ENCODE data around the gene EMILIN2.

The EMILIN2 gene

DNA sequence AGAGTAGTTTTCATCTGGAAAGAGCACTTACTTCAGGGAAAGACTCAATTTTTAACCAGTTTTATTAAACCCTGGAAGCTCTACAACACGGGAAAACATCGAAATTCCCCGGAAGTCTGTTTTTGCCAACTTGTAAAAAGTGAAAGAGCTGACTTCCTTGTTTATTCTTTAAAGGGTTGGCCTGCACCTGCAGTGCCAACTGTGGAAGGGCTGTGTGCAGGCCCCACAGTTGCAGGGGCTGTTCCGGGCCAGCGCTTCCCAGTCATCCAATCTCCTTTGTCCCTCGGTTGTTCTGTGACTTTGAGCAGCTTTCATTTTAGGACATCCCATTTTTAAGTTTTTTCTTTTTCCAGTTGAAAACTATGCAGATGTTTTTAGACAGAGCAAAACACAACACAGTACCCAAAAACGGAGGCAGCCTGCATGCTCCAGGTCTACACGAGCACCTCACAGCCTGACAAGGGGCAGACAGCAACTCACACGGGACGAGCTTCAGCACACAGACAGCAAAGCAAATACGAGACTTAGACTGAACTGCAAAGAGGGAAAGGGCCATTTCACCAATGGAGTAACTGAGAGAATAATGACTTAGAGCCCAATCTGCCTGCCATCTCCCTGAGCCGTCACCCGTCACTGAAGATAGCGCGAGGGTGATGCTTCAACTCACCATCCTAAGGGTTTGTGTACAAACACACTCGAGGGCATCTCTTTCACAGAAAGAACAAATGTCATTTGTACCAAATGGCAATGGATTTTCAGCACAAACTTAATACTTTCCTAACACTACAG is 70.6 kb downstream of the EMILIN2 start:
- DNase-seq, result no peak

DNA sequence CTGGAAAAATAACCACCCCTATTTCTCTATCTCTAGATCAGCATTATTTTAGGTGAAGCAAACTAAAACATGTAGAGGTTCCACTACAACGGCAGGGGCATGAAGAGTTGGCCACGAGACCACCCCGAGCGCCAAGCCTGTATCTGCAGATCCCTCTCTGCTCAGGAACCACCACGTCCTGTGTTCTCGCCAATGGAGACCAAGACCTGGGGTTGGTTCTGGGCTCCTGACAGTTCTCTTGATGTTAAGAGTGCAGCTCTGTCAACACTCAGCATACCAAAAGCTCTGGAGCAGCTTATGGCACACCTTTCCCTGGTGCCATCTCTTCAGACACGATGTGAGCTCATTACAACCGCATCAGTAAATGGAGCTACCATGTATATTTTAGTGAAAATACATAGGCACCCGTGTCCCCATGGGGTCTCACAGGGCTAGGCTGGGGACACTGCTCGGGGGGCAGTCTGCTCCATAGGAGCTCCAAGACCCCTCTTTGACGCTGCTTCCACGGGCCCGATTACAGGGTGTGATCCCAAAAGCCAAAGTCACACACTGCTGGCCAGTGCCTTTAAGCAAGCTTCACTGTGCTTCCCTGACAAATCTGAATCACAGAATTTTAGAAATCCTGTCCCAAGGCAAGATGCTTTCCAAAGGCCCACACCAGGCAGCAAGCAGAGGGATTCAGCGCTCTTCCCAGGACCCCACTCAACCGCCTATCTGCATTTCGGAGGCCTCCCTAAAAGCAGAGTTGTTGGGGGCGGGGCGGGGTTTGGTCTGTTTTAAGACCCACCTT is 72.2 kb downstream of the EMILIN2 start:
- no peak for DNase-seq

DNA sequence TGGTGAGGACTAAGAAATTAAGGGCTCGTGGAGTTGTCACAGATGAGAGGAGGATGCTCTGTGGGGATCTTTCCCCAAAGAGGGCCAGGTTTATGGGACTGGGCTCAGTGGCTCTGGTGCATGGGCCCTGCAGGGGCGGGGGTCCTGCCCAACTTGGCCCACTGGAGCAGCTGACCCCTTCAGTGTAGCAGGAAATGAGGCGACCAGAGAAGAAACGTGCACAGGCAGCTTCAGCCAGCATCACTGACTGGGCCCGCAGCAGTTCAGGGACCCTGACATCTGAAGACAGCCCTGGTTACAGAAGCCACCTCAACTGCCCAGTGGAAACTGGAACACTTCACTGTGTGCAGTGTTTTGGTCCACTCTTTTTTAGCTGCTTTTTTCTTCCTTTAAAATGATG is 72.8 kb downstream of the EMILIN2 start:
- DNase-seq, result no peak

DNA sequence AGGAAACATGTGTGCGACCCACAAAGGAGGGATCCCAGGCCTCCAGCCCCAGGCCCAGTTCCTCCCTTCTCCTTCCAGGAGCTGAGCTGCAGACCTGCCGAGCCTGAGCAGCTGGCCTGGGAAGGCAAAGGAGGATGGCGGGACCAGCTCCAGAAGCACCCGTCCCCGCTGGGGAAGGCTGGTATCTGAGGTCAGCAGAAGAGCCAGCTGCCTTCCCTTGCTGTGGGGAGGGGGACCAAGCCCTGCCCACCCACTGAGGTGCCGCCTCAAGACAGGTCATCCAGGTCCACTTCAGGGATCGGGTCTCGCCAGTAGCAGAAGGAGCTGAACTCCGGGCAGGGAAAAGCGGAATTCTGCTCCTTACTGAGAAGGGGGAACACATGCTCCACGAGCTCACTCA is 73.2 kb downstream of the EMILIN2 start:
- DNase-seq, result no peak

DNA sequence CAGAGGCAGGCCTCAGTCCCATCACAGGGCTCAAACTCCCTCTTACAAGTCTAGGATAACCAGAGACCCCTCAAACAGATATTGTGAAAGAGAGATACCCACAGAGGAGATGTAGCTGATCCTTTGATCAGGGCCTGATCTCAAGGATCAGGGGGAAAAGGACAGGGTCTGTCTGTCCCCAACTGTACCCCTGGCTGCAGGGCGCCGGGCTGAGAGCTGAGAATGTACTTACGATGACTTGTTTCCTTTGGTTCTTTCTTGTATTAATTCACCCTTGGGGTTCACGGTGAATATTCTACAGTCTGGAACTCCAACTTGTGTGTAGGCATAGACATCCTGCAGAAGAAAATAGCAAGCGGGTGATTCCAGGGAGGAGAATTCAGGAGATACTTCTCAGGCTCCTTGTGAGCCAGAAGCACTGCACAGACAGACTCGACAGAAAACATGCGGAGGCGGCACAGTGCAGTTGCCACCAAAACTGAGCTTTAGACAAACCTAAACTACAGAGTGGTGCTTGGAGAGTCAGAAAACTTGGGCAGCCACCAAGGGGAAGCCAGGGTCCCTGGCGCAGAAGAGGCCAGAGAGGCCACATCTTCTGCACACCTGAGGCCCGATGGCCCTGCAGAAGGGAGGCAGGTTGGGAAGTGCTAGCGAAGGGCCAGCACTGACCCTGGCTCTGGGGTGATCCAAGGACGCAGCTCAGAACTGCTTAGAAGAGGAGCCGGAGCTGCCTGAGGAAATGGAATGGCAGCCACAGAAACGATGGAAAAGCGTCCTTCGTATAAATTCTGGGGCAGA is 73.9 kb downstream of the EMILIN2 start:
- DNase-seq, result no peak

DNA sequence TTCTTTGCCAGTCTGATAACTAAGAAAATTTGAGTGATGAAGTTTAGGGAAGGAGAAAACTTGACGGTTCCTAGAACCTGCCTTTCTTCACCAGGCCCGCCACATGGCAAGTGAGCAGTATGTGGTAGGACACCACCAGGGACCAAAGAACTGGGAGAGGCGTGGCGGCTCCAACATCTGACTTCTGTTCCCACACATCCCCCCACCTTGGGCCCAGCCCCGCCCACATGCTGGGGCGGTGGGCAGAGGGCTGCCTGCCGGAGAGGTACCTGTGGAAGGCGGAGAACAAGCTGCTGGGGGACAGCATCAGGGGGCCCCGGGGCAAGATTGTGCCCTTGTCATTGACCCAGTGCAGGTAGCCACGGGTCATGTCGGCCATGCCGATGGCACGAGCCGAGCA is 75.0 kb downstream of the EMILIN2 start:
- DNase-seq, result no peak

DNA sequence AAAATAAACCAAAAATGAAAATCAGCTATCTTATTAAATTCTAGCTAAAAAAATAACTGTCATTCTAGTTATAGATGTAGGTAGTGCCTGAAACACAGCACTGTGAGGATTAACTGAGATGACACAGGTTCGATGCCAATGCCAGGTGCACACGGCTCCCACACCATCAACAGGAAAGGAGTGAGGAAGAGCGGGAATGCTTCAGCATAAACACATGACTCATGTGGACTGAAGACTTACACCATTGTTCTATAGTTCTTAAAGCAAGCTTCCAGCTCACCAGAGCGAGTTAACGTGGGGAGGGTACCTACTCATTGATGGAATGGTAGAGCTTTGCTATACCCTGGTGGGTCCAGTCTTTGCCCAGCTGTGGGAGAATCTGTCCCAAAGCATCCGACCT is 76.7 kb downstream of the EMILIN2 start:
- DNase-seq, result no peak

DNA sequence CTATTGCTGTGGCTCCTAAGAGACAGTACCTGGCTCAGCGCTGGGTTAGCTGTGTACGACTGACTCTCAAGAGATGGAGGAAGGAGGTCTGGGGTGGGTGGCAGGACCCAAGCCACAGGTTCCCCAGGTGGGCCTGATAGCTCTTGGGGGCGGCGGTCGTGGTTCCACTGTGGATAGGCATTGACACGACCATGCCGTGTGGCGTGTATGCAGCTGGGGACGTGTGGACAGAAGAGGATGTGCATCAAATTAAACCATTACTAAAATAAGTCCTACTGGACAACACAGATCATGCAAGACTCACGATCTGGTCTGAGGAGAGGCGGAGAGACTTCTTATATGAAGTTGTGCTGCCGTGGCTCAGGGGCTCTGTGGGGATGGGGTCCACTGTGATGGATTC is 78.1 kb downstream of the EMILIN2 start:
- no peak for DNase-seq

DNA sequence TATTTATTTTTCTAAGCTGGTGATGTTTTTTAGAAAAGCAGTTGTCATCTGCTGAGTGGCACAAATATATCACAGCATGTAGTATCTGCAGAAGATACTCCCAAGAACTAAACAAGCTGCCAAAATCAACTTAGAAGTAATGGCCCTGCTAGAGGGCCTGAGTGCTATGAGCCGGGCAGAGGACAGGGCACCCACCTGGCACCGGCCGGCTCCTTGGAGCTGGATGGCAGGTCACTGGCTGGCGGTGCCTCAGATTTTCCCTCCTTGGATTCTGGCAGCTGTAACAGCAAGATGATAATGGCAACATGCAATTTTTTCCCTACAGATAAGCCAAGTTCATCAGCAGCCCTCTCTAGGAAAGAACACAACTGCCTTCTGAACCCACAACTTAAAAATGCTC is 79.7 kb downstream of the EMILIN2 start:
- DNase-seq, result no peak

DNA sequence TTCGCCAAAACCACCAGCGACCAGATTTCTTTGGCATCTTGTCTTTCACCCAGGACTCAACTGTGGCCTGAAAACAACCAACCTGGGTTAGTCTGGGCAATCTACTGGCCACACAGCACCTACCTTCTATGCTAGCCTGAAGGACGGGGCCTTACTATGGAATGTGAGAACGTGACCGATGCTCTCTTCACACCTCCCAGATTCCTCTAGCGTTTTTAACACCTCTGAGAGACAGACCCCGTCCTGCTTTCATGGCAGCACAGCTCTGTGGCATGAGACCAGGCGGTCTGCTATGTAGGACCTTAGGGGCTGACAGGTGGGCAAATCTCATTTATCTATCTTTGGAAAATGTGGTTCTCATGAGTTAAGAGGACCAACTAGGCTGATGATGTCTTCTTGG is 80.9 kb downstream of the EMILIN2 start:
- DNase-seq, result no peak

DNA sequence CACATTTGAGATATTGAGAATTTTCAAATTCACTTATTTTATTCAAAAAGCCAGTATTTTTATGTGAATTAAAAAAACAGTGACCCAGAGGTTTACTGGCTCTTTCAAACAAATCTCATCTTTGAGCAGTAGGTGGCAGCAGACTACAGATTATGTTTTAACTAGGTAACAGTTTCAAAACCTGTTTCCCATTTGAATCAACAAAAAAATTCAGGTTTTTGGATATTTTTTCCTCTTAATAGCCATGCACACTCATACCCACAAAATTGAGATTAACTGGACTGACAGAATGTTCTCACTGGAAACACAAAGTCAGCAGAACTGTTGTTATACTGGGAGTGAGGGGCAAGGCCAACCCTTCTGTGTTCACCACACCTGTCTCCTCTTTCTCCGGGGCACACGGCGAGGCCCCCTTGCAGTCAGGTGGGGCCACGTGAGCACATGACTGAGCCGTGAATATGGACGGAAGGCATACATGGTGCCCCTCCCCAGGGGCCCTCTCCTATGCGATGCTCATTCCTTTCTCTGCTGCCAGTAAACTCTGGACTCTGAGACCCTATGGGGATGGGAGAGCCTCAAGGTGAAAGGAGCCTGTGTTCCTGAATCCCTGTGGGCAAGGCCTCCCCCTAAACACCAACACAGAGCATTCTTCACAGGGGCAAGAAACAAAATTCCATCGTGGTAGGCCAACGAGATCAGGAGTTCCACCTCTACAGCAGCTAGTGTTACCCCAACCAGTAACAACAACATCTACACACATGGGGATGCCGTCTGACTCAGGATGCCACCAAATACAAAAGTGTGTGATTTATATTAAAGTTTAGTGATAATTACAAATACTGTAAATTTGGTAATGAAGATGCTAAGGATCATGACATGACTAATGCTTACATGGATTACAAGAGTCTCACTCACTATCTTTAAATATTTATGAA is 85.7 kb downstream of the EMILIN2 start:
- DNase-seq, result peak; percentile 77

DNA sequence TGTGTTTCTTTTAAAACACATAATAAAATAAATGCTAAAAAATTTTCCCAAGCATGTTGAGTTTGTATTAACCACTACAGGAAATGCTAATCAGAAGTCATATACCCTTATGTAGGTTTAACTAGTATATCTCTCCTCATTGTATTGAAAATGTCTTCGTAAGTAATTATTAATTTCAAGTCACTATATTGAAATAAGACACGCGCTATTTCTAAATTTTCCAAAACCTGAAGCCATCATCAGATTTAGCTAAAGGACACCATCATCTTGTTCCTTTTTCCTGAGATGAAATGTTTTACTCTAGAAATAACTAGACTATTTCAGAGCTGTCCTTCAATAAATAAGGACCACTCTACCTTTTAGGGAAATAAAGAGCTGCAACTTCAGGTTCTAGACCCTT is 87.2 kb downstream of the EMILIN2 start:
- DNase-seq, result no peak

DNA sequence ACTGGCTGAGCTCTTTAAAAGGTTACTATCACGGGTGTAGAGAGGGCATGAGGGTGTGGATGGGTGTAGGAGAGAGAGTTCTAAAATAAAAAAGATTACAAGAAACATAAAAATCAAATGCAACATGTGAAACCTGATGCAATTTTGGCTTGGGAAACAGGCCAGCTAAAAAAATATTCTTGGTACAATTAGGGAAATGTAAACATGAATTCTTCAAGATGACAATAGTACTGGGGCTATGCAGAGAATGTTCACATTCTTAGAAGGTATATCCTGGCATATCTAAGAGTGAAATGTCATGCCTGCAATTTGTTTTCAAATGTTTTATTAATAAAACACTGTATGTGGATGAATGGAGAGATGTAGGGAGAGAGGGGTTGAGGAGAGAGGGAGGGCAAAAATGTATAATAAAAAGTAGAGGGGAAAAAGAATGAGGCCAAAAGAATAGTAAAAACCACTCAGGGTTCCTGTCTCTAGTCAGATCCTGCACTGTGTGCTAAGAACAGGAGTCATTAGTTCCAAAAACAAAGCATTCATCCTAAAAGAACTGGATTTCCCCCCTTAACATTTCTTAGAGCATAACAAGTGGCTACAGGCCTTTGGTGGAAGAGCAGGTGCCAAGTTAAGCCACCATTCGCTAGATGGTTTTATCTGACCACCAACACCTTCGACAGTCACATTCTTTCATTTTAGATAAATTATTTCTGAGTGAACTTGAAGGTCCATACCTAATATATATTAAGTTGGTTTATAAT is 88.8 kb downstream of the EMILIN2 start:
- DNase-seq, result peak; percentile 16

DNA sequence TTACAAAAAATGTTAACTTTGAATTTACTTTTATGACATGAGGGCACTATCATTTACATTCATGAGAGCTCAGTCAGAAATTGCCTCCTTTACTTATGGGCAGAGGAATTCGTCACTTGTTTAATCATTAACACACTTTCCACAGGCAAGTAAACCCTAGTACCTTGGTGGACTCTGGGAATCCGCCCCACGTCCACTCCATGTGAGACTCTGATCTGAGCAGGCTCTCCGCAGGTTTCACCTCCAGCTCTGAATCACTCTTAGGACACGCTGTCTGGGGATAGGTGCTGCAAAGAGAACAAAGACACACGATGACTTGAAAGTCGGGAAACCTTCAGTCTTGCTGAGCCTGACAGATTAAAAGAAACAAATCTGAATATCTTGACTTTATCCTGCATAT is 92.5 kb downstream of the EMILIN2 start:
- no peak for DNase-seq

DNA sequence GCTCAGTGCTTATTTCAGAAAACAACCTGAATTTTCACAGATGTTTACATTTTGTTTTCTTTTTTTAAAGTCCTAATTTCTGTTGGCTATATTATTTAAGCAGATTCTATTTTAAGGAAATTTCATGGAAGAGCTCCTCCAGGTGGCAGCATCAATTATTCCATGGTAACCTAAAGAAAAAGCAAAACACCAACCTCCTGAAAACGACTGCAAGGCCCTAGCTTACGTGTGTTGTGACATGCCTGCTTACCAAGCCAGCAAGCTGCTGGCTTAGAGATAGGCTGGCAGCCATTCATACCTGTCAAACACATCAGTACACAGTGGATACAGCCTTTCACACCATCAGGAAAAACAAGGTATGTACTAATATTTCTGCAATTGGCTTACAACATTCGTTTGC is 101.2 kb downstream of the EMILIN2 start:
- DNase-seq, result no peak

DNA sequence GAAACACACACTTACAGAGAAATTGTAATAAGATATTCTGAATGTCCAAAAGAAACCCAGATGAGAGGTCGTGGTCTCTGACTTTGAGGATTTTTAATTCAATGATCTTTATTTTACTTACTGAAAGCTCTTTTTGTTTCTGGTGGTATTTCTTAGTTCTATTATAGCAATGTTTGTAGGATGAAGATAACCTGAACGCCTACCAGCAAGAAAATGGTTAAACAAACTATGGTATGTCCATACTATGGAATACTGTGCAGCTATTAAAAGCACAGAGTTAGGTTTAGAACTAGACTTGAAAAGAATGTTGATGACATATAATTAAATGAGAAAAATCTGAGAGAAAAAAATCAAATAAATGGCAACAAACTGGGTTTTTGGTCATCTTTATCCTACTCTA is 105.8 kb downstream of the EMILIN2 start:
- DNase-seq, result no peak

DNA sequence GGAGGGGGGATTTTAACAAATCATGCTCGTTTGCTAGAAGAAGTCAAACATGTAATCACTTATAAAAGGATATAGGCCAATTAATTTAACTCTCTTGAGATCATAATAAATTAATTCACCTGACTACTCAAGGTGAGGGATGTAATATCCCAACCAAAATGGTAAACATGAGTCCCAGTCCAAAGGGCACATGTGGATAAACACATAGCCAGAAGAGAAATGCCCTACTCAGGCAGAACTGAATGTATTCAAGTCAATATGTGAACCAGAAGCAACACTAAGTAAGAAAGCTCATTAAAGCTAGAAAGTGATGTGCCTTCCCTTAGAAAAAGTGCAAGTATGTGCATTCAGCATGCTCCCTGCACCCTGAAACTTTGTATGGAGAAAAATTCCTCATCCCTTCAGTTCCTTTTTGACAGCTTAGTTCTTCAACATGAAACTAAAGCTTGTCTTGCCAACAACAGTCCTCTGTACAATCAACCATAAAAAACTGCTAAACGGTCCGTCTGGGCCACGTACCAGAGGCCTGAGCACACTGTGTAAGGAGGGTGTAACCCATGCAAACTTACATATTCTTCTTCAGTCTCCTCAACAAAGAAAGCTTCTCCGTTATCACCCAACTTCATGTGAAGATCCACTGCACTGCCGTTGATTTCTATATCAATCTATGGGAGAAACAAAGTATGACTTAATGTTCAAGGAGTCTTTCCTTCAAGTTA is 107.3 kb downstream of the EMILIN2 start:
- no peak for DNase-seq

DNA sequence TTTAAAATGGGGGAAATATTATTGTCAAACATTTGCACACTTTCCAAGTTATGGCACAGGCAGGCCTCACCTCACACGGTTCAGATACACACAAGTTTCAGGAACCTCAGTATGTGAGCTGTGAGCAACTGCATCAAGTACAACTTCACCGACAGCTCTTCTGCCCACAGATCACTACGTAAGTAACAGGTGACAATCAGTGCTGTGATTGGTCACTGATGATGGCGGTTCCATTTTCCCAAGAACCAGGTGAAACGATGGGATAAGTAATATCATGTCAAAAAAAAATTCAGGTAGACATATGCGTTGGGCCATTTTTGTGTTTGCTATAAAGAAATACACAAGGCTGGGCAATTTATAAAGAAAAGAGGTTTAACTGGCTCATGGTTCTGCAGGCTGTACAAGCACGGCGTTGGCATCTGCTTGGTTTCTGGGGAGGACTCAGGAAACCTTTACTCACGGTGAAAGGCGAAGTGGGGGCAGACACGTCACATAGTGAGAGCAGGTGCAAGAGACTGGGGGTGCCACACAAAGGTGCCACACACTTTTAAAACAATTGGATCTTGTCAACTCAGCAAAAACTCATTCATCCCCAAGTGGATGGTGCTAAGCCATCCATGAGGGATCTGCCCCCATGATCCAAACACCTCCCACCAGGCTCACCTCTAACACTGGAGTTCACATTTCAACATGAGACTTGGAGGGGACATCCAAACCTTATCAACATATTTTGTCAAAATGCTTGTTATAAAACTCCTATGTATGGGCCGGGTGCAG is 108.3 kb downstream of the EMILIN2 start:
- no peak for DNase-seq

DNA sequence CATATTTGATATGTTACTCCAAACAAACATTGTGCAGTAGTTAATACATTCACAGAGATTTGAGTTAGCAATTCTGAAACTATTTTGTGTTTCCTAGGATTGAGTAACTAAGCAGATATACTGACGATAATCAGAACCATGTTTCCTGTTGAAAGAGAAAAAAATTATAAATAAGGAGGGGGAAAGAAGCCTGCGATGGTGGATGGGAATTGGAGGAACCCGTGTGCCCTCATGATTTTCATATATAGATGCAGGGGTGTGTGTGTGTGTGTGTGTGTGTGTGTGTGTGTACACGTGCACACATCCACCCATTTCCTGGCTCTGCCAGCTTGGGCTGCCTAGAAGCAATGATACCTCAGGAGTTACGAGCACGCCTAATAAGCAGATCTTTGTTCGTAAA is 109.2 kb downstream of the EMILIN2 start:
- DNase-seq, result peak; percentile 56

DNA sequence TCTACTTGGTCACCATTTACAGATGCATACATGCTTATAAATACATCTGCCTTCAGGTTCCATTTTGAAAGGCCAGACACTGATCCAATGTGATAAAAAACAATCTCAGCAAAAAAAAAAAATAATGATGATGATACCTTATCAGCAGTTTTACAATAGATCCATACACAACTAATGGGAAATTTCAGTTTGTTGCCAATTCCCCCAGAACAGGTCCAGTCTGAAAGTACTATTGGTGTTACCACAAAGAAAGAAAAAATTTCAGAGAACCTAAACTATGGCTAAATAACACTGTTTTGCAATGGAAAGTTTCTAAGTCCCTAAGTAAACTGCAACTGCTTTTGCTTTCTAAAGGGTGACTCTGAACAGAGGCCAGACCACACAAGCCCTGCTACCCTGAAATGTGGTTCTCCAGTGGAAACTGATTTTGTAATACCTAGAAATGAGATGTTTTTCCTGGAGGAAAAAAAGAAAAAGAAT is 112.1 kb downstream of the EMILIN2 start:
- DNase-seq, result peak; percentile 78

Measured in activated CD4-positive, alpha-beta T cell treated with anti-CD3 and anti-CD28 coated beads, Interleukin-10, Interleukin-2, amounts not matched to agents 100 ng/mL and 50 ng/mL, durations not matched to agents 16 hours and 8 hours (primary cell).